ENCODE results near the gene CRYGS.

CRYGS gene

GRCh38 chr3:186524616-186525015 is 19.6 kb downstream of the CRYGS start:
- H3K27ac ChIP-seq = no peak overlapping the region
- no peak for TF ChIP-seq ZFX (IDR thresholded peaks at IDR 0.05; ENCODE audit: borderline replicate concordance)
- TF ChIP-seq CTCF (IDR thresholded peaks at IDR 0.05) = no peak

- no peak overlapping the region for H3K27ac ChIP-seq
- TF ChIP-seq CTCF (IDR thresholded peaks at IDR 0.05) = no peak
- TF ChIP-seq ZFX (IDR thresholded peaks at IDR 0.05; ENCODE audit: borderline replicate concordance) = no peak
Measured at GRCh38 chr3:186523434-186523833, 20.7 kb downstream of the CRYGS start.

- no peak overlapping the region for H3K27ac ChIP-seq
Measured at GRCh38 chr3:186523022-186523421, 21.2 kb downstream of the CRYGS start.

GRCh38 chr3:186520957-186521842 is 23.0 kb downstream of the CRYGS start:
- TF ChIP-seq ZFX (IDR thresholded peaks at IDR 0.05; ENCODE audit: borderline replicate concordance) = no peak
- no peak for TF ChIP-seq CTCF (IDR thresholded peaks at IDR 0.05)
- no peak overlapping the region for H3K27ac ChIP-seq

More at GRCh38 chr3:186523022-186523421, 21.2 kb downstream of the CRYGS start:
- TF ChIP-seq ZFX (IDR thresholded peaks at IDR 0.05; ENCODE audit: borderline replicate concordance) (no peak), CTCF (IDR thresholded peaks at IDR 0.05) (no peak)

GRCh38 chr3:186520431-186520830 is 23.7 kb downstream of the CRYGS start:
- TF ChIP-seq ZFX (IDR thresholded peaks at IDR 0.05; ENCODE audit: borderline replicate concordance) (no peak), CTCF (IDR thresholded peaks at IDR 0.05) (no peak)
- no peak overlapping the region for H3K27ac ChIP-seq

GRCh38 chr3:186519021-186519658 is 25.0 kb downstream of the CRYGS start:
- no peak overlapping the region for H3K27ac ChIP-seq
- TF ChIP-seq ZFX (IDR thresholded peaks at IDR 0.05; ENCODE audit: borderline replicate concordance) = no peak

- TF ChIP-seq ZFX (IDR thresholded peaks at IDR 0.05; ENCODE audit: borderline replicate concordance) (no peak), CTCF (IDR thresholded peaks at IDR 0.05) (no peak)
Measured at GRCh38 chr3:186517218-186517617, 27.0 kb downstream of the CRYGS start.

More at GRCh38 chr3:186517218-186517617, 27.0 kb downstream of the CRYGS start:
- H3K27ac ChIP-seq = no peak overlapping the region
